ENCODE results near the gene FAM3C.

Gene FAM3C

GRCh38 chr7:121304102-121304658 lies 91.9 kb downstream of the FAM3C start:
- DNase-seq, result no peak
- intact Hi-C loops (cut with DNase I), result no loop called here

DNA sequence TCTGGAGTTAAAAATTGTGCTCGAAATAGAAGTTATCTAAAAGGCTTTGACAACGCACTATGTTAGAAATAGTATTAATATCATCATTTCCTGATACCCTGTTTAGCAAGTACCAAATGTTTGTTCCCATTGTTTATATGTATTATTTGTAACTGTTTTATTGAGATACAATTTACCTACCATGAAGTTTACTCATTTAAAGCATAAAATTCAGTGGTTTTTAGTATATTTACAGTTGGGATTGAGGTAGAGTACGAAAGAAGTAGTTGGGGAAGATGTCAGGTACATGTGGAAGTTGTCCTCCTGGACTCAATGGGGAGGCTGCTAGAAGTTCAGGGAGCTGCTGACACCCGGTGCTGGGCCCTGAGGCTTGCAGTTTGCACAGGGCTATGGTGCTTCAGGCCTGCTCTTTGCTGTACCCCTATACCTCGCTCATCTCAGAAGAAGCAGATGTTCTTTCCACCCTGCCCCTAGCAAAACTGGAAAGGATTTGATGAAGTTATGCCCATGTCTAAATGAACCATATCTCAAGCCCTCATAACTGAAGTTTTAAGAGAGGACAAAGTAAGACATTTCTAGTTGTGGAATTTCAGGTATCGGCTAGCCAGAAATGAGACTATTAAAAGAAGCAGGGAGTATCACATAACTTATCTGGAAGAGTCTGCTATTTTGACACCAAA lies 92.5 kb downstream of the FAM3C start:
- intact Hi-C loops (cut with DNase I), result no loop called here
- DNase-seq, result no peak

DNA sequence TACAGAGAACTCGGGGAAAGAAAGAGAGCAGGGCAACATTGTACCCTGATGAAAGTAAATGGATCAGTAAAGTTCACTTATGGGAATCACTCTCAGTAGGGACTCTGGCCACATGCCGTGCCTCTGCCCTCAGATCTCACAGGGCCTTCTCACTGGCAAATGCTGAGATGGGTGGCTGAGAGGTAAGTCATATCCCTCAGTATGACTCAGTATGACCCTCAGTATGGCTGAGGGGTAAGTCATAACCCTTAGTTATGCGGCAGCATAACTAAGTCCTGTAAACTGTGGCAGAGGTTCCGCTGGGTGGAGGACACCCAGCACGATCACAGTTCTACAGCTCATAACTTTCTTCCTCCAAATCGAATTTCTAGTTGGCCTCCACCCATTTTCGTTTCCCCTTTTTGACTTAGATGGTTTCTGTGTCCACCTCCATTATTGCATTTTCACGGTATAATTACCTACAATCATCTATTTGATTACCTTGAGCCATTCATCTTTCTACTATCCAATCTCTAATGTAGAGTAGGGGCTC lies 93.8 kb downstream of the FAM3C start:
- DNase-seq, result no peak
- intact Hi-C loops (cut with DNase I), result no loop called here

DNA sequence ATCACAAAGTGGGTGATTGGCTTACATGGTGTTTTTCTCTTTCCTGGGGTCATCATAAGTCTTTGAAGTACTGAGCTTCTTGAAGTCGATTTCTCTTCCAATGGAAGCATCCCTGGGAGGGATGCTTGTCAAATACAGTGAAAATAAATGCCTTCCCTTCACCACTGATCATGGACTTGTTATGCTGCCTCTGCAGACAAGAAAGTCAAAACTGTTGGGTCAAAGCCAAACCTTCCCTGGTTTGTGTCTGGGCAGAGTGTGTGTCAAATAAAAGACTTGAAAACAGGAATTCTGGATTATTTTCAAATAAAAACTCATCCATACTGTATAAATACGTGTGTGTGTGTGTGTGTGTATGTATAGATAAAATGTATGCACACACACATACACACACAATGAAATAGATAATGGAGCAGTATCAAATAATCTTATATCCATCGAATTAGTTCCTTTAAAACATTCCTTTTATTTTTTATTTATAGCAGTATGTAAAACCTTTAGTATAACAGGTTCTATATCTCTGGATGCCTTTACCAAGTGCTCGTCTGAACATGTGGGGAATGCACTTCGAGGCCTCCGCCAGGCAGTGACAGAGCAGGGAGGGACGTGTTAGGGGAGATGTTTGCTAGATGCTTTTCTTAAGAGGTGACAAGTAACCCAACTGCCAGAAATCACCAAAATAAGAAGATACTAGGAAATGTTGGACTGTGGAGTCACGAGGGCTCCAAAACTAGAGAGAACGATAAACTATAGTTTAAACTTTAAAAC lies 94.5 kb downstream of the FAM3C start:
- DNase-seq, result no peak
- intact Hi-C loops (cut with DNase I), result no loop called here

- intact Hi-C loops (cut with DNase I), result no loop called here
- DNase-seq, result no peak
Measured at GRCh38 chr7:121300685-121301420, 95.3 kb downstream of the FAM3C start.

All from posterior cingulate gyrus (tissue), 11 donors.